Measurements from ENCODE around the gene PARD3B.

GRCh38 chr2:205119136-205119535 is 573.9 kb downstream of the PARD3B start:
- TF ChIP-seq CTCF (IDR thresholded peaks at IDR 0.05; ENCODE audit: insufficient read depth, low read length, poor library complexity, severe bottlenecking), result no peak
- TF ChIP-seq EZH2phosphoT487 (conservative IDR thresholded peaks at IDR 0.05; ENCODE audit: low read length), result no peak

Data from SU-DHL-6 (cell line).